Nephron (organoid): ENCODE data around the gene FHOD3.

ENCODE experiments used
- H3K27ac Mint-ChIP-seq, 3 experiments: 2 replicates each; pipeline ENCODE4 v1.8.0; 2020; ENCODE audit warnings: mixed read lengths in 3 of 3, mild to moderate bottlenecking in 2 of 3, moderate library complexity in 1 of 3
- H3K27me3 Mint-ChIP-seq: 2 replicates; pipeline ENCODE4 v1.8.0; 2021; ENCODE audit warnings: low read depth, mild to moderate bottlenecking, moderate library complexity, mixed read lengths
- H3K36me3 Mint-ChIP-seq: 2 replicates; pipeline ENCODE4 v1.8.0; 2020; ENCODE audit warnings: low read depth, mixed read lengths
- H3K4me1 Mint-ChIP-seq: 2 replicates; pipeline ENCODE4 v1.8.0; 2020; ENCODE audit warnings: mixed read lengths
- H3K4me3 Mint-ChIP-seq, 3 experiments: 2 replicates each; pipeline ENCODE4 v1.8.0; 2020; ENCODE audit warnings: mild to moderate bottlenecking in 3 of 3, mixed read lengths in 3 of 3, moderate library complexity in 2 of 3
- H3K9me3 Mint-ChIP-seq: 2 replicates; pipeline ENCODE4 v1.8.0; 2020; ENCODE audit warnings: mixed read lengths
- CTCF ChIP-seq, 3 experiments: fragments of 200-600 bp; sonication (generic); IDR thresholded peaks; one replicate each; pipeline ENCODE4 v1.5.0; 2021; ENCODE audit warnings: antibody characterized with exemption in 3 of 3; ENCODE audit not compliant: unreplicated experiment in 3 of 3

Gene FHOD3

GRCh38 chr18:36775396-36775795 lies 477.9 kb downstream of the FHOD3 start:
- peaks cover 22% of the 10 kb centered on the region for H3K4me1 Mint-ChIP-seq
- H3K36me3 Mint-ChIP-seq = peaks cover 17% of the 10 kb centered on the region
- H3K9me3 Mint-ChIP-seq = no peaks in the 10 kb centered on the region
- TF ChIP-seq CTCF (IDR thresholded peaks at IDR 0.05; ENCODE audit: unreplicated experiment in 3 of 3) = no peak
- no peak overlapping the region for H3K4me3 Mint-ChIP-seq
- H3K27me3 Mint-ChIP-seq = peaks cover 8% of the 10 kb centered on the region
- no peak overlapping the region for H3K27ac Mint-ChIP-seq

DNA sequence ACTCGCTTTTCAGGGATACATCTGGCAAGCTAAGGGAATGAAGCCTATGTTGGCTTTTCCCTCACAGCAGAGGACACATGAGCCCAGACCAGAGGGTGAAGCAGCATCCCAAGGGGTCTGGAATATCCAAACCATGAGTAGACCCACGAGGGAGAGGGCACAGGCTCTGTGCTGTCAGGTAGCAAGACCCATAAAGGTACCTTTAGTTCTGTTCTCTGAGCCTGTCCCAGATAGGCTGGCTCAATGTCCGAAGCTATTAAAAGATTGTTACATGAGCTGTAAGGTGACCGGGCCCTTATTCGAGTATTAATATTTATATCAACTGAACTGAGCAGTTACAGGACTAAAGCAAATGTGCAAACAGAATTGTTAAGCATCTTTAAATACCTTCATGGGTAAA lies 479.1 kb downstream of the FHOD3 start:
- peaks cover 8% of the 10 kb centered on the region for H3K27me3 Mint-ChIP-seq
- H3K4me3 Mint-ChIP-seq = no peak overlapping the region
- peaks cover 13% of the 10 kb centered on the region for H3K4me1 Mint-ChIP-seq
- H3K9me3 Mint-ChIP-seq = no peaks in the 10 kb centered on the region
- peaks cover 17% of the 10 kb centered on the region for H3K36me3 Mint-ChIP-seq
- no peak for TF ChIP-seq CTCF (IDR thresholded peaks at IDR 0.05; ENCODE audit: unreplicated experiment in 3 of 3)
- H3K27ac Mint-ChIP-seq = no peak overlapping the region

- H3K4me1 Mint-ChIP-seq = peaks cover 4% of the 10 kb centered on the region
- no peak for TF ChIP-seq CTCF (IDR thresholded peaks at IDR 0.05; ENCODE audit: unreplicated experiment in 3 of 3)
- peaks cover 17% of the 10 kb centered on the region for H3K36me3 Mint-ChIP-seq
- H3K27me3 Mint-ChIP-seq = peaks cover 8% of the 10 kb centered on the region
- no peak overlapping the region for H3K4me3 Mint-ChIP-seq
- no peaks in the 10 kb centered on the region for H3K9me3 Mint-ChIP-seq
- H3K27ac Mint-ChIP-seq = no peak overlapping the region
Observed at GRCh38 chr18:36777566-36777965, 480.1 kb downstream of the FHOD3 start.

- Mint-ChIP-seq H3K27ac (no peak overlapping the region), H3K36me3 (peaks cover 15% of the 10 kb centered on the region), H3K27me3 (peaks cover 5% of the 10 kb centered on the region), H3K9me3 (no peaks in the 10 kb centered on the region), H3K4me3 (no peak overlapping the region), H3K4me1 (no peaks in the 10 kb centered on the region)
- no peak for TF ChIP-seq CTCF (IDR thresholded peaks at IDR 0.05; ENCODE audit: unreplicated experiment in 3 of 3)
Observed at GRCh38 chr18:36780748-36781147, 483.2 kb downstream of the FHOD3 start.

DNA sequence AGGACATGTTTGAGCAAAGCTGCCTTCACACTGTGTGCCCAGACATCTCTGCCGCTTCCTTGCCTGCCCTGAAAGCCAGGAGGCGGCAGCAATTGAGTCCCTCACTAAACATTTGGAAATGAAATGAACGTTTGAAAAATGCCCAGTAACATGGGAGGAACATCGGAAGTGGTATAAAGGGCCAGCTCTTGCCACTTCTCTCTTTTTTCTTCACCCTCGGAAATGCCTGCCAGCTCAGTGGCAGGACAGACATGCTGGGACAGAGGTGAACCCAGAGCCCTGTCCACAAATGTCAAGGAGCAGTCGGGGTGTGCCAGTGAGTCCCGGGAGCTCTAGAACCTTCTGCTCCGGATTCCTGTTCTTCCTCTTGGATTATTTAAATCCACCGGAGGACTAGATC lies 485.2 kb downstream of the FHOD3 start:
- no peak for TF ChIP-seq CTCF (IDR thresholded peaks at IDR 0.05; ENCODE audit: unreplicated experiment in 3 of 3)
- Mint-ChIP-seq H3K27ac (no peak overlapping the region), H3K36me3 (peaks cover 22% of the 10 kb centered on the region), H3K27me3 (peaks cover under 1% of the 10 kb centered on the region), H3K4me1 (no peaks in the 10 kb centered on the region), H3K4me3 (no peak overlapping the region), H3K9me3 (no peaks in the 10 kb centered on the region)

GRCh38 chr18:36783792-36784191 lies 486.3 kb downstream of the FHOD3 start:
- Mint-ChIP-seq H3K4me1 (no peaks in the 10 kb centered on the region), H3K36me3 (peaks cover 16% of the 10 kb centered on the region), H3K9me3 (no peaks in the 10 kb centered on the region), H3K27ac (no peak overlapping the region), H3K4me3 (no peak overlapping the region), H3K27me3 (no peaks in the 10 kb centered on the region)
- no peak for TF ChIP-seq CTCF (IDR thresholded peaks at IDR 0.05; ENCODE audit: unreplicated experiment in 3 of 3)
